Small intestine (tissue), 7 donors: ENCODE data around the gene C13orf46. TPM values are rescaled to one million over a fixed set of nuclear protein-coding genes. Genes with fewer than 3 reads are reported as not detected.

Experiments
- DNase-seq, 2 donors: peaks; one replicate each; pipeline versions ENCODE4 v3.0.0 to v3.0.0-alpha.2; 2013
- FAIRE-seq: peaks from 2 replicates; lab custom pipeline; 2012; peaks lifted over from hg19 to GRCh38; lab: Jason Lieb, UNC
- H3K27ac ChIP-seq, 3 donors: one replicate each; pipeline ENCODE4 v1.5.1; 2013; ENCODE audit warnings: low read length in 2 of 3, mild to moderate bottlenecking in 2 of 3, control low read depth in 1 of 3, inconsistent platforms in 1 of 3, low read depth in 1 of 3, moderate library complexity in 1 of 3
- H3K27me3 ChIP-seq, 3 donors: one replicate each; pipeline ENCODE4 v1.6.1; 2013; ENCODE audit warnings: low read length in 3 of 3, inconsistent platforms in 1 of 3; ENCODE audit not compliant: control insufficient read depth in 3 of 3, insufficient read depth in 3 of 3
- H3K36me3 ChIP-seq, 3 donors: one replicate each; pipeline ENCODE4 v1.6.1; 2013; ENCODE audit warnings: low read length in 3 of 3, inconsistent platforms in 1 of 3, low read depth in 1 of 3, mild to moderate bottlenecking in 1 of 3, moderate library complexity in 1 of 3; ENCODE audit not compliant: control insufficient read depth in 3 of 3, insufficient read depth in 2 of 3
- H3K4me1 ChIP-seq, 3 donors: one replicate each; pipeline ENCODE4 v1.6.1; 2013; ENCODE audit warnings: low read length in 2 of 3, inconsistent platforms in 1 of 3, low read depth in 1 of 3, mild to moderate bottlenecking in 1 of 3, moderate library complexity in 1 of 3; ENCODE audit not compliant: control insufficient read depth in 3 of 3, insufficient read depth in 2 of 3
- H3K4me3 ChIP-seq, 3 donors: one replicate each; pipeline ENCODE4 v1.5.1; 2013; ENCODE audit warnings: low read length in 3 of 3, control low read depth in 1 of 3, inconsistent platforms in 1 of 3, low read depth in 1 of 3, mild to moderate bottlenecking in 1 of 3, moderate library complexity in 1 of 3
- H3K9me3 ChIP-seq, 2 donors: one replicate each; pipeline ENCODE4 v1.6.1; 2013; ENCODE audit warnings: low read depth in 1 of 2, low read length in 1 of 2; ENCODE audit not compliant: control insufficient read depth in 2 of 2, insufficient read depth in 1 of 2
- WGBS, 3 donors: extraction: QIAGEN DNeasy Blood & Tissue Kit; methylation state at CpG; one replicate each; pipeline ENCODE4 v1.1.7; 2013; 5-methylcytosine and 5-hydroxymethylcytosine counted together
- polyA plus RNA-seq, 4 donors: library from polyadenylated mRNA; stranded (reverse) in 3 of 4; unstranded in 1 of 4; fragments of 200-250 nt in 3 of 4; fragments of 120-200 nt in 1 of 4; gene quantifications; one replicate each; pipeline versions ENCODE4 v1.2.1 to v1.2.3, GENCODE V29; 2013
- donor health status: healthy with polysubstance abuse.
- donor health status: control.
- donor health status: control.
- donor health status: Bipolar disorder and iron deficiency.
- donor health status: healthy.

The C13orf46 gene
- polyA plus RNA-seq, 4 donors, result 0.04 to 0.27 (median 0.22) TPM; not detected in 1

GRCh38 chr13:113978741-113979481 is 5.0 kb upstream of the C13orf46 start:
- 86 to 91% (median 90%) methylated on average over 41 of the region's 41 CpGs for WGBS, 3 donors
- Histone ChIP-seq H3K27ac (no peak overlapping the region), H3K9me3 (no peaks in the 10 kb centered on the region), H3K4me1 (peaks cover 0 to 2% (median 0%) of the 10 kb centered on the region in 3 donors), H3K4me3 (no peak overlapping the region), H3K36me3 (peaks cover 0 to 62% (median 4%) of the 10 kb centered on the region in 3 donors), H3K27me3 (no peaks in the 10 kb centered on the region)
- DNase-seq, result no peak
- FAIRE-seq, result no peak

- WGBS, 3 donors, result 84 to 91% (median 86%) methylated on average over 13 of the region's 13 CpGs
- Histone ChIP-seq H3K4me3 (no peak overlapping the region), H3K36me3 (peaks cover 0 to 64% (median 4%) of the 10 kb centered on the region in 3 donors), H3K9me3 (no peaks in the 10 kb centered on the region), H3K27me3 (no peaks in the 10 kb centered on the region), H3K27ac (no peak overlapping the region), H3K4me1 (peaks cover 0 to 2% (median 0%) of the 10 kb centered on the region in 3 donors)
- DNase-seq, result no peak
- no peak for FAIRE-seq
These were observed 4.1 kb upstream of the C13orf46 start for GRCh38 chr13:113977976-113978375.

- Histone ChIP-seq H3K27ac (no peak overlapping the region), H3K36me3 (peaks cover 0 to 56% (median 4%) of the 10 kb centered on the region in 3 donors), H3K4me3 (no peak overlapping the region), H3K27me3 (no peaks in the 10 kb centered on the region), H3K9me3 (no peaks in the 10 kb centered on the region), H3K4me1 (peaks cover 0 to 2% (median 0%) of the 10 kb centered on the region in 3 donors)
- DNase-seq (no peak), FAIRE-seq (no peak)
- WGBS, 3 donors, result 83 to 92% (median 87%) methylated on average over 21 of the region's 21 CpGs
These were observed 3.1 kb upstream of the C13orf46 start for GRCh38 chr13:113976711-113977684.

GRCh38 chr13:113975416-113975815 is 1.5 kb upstream of the C13orf46 start:
- H3K36me3 ChIP-seq, result peaks cover 0 to 45% (median 2%) of the 10 kb centered on the region in 3 donors
- 92 to 96% (median 93%) methylated on average over 15 of the region's 15 CpGs for WGBS, 3 donors
- no peaks in the 10 kb centered on the region for H3K4me1 ChIP-seq
- no peaks in the 10 kb centered on the region for H3K27me3 ChIP-seq
- FAIRE-seq (no peak), DNase-seq (no peak)
- H3K9me3 ChIP-seq, result no peaks in the 10 kb centered on the region
- no peak overlapping the region for H3K27ac ChIP-seq
- H3K4me3 ChIP-seq, result no peak overlapping the region

GRCh38 chr13:113974304-113975281 is 717 bp upstream of the C13orf46 start:
- H3K27me3 ChIP-seq, result no peaks in the 10 kb centered on the region
- H3K4me3 ChIP-seq, result no peak overlapping the region
- H3K36me3 ChIP-seq, result peaks cover 0 to 39% (median 2%) of the 10 kb centered on the region in 3 donors
- no peak overlapping the region for H3K27ac ChIP-seq
- no peaks in the 10 kb centered on the region for H3K9me3 ChIP-seq
- H3K4me1 ChIP-seq, result no peaks in the 10 kb centered on the region
- FAIRE-seq, result no peak
- peak in 1 of 2 donors; percentile 18 for DNase-seq
- WGBS, 3 donors, result 75 to 85% (median 78%) methylated on average over 41 to 49 of the region's 56 CpGs

GRCh38 chr13:113972451-113973217 is 1.2 kb downstream of the C13orf46 start:
- DNase-seq, result no peak
- FAIRE-seq, result no peak
- no peaks in the 10 kb centered on the region for H3K4me1 ChIP-seq

GRCh38 chr13:113971471-113972231 is 2.2 kb downstream of the C13orf46 start:
- FAIRE-seq, result no peak
- Histone ChIP-seq H3K4me1 (no peaks in the 10 kb centered on the region), H3K27ac (no peak overlapping the region), H3K9me3 (no peaks in the 10 kb centered on the region), H3K36me3 (peaks cover 0 to 17% (median 0%) of the 10 kb centered on the region in 3 donors), H3K27me3 (no peaks in the 10 kb centered on the region), H3K4me3 (no peak overlapping the region)
- WGBS, 3 donors, result 92 to 95% (median 93%) methylated on average over 34 to 36 of the region's 36 CpGs
- DNase-seq, result no peak

More at GRCh38 chr13:113972451-113973217, 1.2 kb downstream of the C13orf46 start:
- no peaks in the 10 kb centered on the region for H3K9me3 ChIP-seq
- H3K36me3 ChIP-seq, result peaks cover 0 to 25% (median 0%) of the 10 kb centered on the region in 3 donors
- H3K27me3 ChIP-seq, result no peaks in the 10 kb centered on the region
- 89 to 91% (median 89%) methylated on average over 34 to 36 of the region's 36 CpGs for WGBS, 3 donors
- no peak overlapping the region for H3K27ac ChIP-seq
- H3K4me3 ChIP-seq, result no peak overlapping the region
